NOMO-1 treated with DMSO at 0.1 percent for 48 hours (cell line): ENCODE data around the gene RICTOR.
"Not testable (repeated sequence)": the region's sequence is repeated elsewhere in the genome, so short reads cannot be mapped to it uniquely, and the experiment has no call there.

Source experiments
- DNase-seq: peaks from one replicate; lab custom pipeline; 2025; ENCODE audit not compliant: unreplicated experiment; lab: John Stamatoyannopoulos, UW

Gene RICTOR

GRCh38 chr5:39058178-39058921 lies 15.8 kb downstream of the RICTOR start:
- peak; percentile 39 for DNase-seq

- DNase-seq: peak; percentile 17
Observed at GRCh38 chr5:39057734-39058133, 16.5 kb downstream of the RICTOR start.

GRCh38 chr5:39055768-39056398 lies 18.3 kb downstream of the RICTOR start:
- DNase-seq: no peak

GRCh38 chr5:39055027-39055767 lies 19.0 kb downstream of the RICTOR start:
- no peak for DNase-seq

GRCh38 chr5:39053189-39053588 lies 21.0 kb downstream of the RICTOR start:
- no peak for DNase-seq

- DNase-seq: no peak
Observed at GRCh38 chr5:39052141-39052540, 22.1 kb downstream of the RICTOR start.

- no peak for DNase-seq
Observed at GRCh38 chr5:39049315-39049714, 24.9 kb downstream of the RICTOR start.

- DNase-seq: no peak
Observed at GRCh38 chr5:39040875-39041274, 33.3 kb downstream of the RICTOR start.

GRCh38 chr5:39034493-39034892 lies 39.7 kb downstream of the RICTOR start:
- not testable (repeated sequence) for DNase-seq

- DNase-seq: no peak
Observed at GRCh38 chr5:39031041-39031440, 43.2 kb downstream of the RICTOR start.

GRCh38 chr5:39025456-39025855 lies 48.7 kb downstream of the RICTOR start:
- peak; percentile 74 for DNase-seq

- no peak for DNase-seq
Observed at GRCh38 chr5:39024884-39025283, 49.3 kb downstream of the RICTOR start.

- DNase-seq: no peak
Observed at GRCh38 chr5:39024005-39024404, 50.2 kb downstream of the RICTOR start.

GRCh38 chr5:39023121-39023520 lies 51.1 kb downstream of the RICTOR start:
- DNase-seq: no peak

GRCh38 chr5:39022151-39022550 lies 52.0 kb downstream of the RICTOR start:
- DNase-seq: no peak

GRCh38 chr5:39021413-39021812 lies 52.8 kb downstream of the RICTOR start:
- DNase-seq: no peak

- DNase-seq: peak; percentile 86
Observed at GRCh38 chr5:39020458-39020857, 53.7 kb downstream of the RICTOR start.

- DNase-seq: no peak
Observed at GRCh38 chr5:39019254-39019653, 54.9 kb downstream of the RICTOR start.

- no peak for DNase-seq
Observed at GRCh38 chr5:39017504-39017903, 56.7 kb downstream of the RICTOR start.

GRCh38 chr5:39016587-39017275 lies 57.5 kb downstream of the RICTOR start:
- DNase-seq: peak; percentile 35
